ENCODE results near the gene PCBD1. TPM values are rescaled to one million over a fixed set of nuclear protein-coding genes. Genes with fewer than 3 reads are reported as not detected.

Gene PCBD1
- total RNA-seq, 1 donor, result 23.7 TPM

- H3K4me3 ChIP-seq (ENCODE audit: low read depth, low read length), result no peak overlapping the region
- DNase-seq (ENCODE audit: low read depth), result no peak
- no peak for TF ChIP-seq CTCF (IDR thresholded peaks at IDR 0.05; ENCODE audit: insufficient read depth, low read length)
Observed at GRCh38 chr10:70853457-70853856, 34.9 kb downstream of the PCBD1 start.

- no peak for TF ChIP-seq CTCF (IDR thresholded peaks at IDR 0.05; ENCODE audit: insufficient read depth, low read length)
- H3K4me3 ChIP-seq (ENCODE audit: low read depth, low read length), result no peak overlapping the region
Observed at GRCh38 chr10:70853038-70853437, 35.3 kb downstream of the PCBD1 start.

GRCh38 chr10:70851597-70852475 is 36.5 kb downstream of the PCBD1 start:
- no peak for TF ChIP-seq CTCF (IDR thresholded peaks at IDR 0.05; ENCODE audit: insufficient read depth, low read length)
- DNase-seq (ENCODE audit: low read depth), result no peak
- no peak overlapping the region for H3K4me3 ChIP-seq (ENCODE audit: low read depth, low read length)

More at GRCh38 chr10:70853038-70853437, 35.3 kb downstream of the PCBD1 start:
- DNase-seq (ENCODE audit: low read depth), result no peak

GRCh38 chr10:70850097-70850496 is 38.3 kb downstream of the PCBD1 start:
- DNase-seq (ENCODE audit: low read depth), result peak; percentile 59
- no peak for TF ChIP-seq CTCF (IDR thresholded peaks at IDR 0.05; ENCODE audit: insufficient read depth, low read length)
- no peak overlapping the region for H3K4me3 ChIP-seq (ENCODE audit: low read depth, low read length)

GRCh38 chr10:70849582-70850016 is 38.8 kb downstream of the PCBD1 start:
- no peak for TF ChIP-seq CTCF (IDR thresholded peaks at IDR 0.05; ENCODE audit: insufficient read depth, low read length)
- H3K4me3 ChIP-seq (ENCODE audit: low read depth, low read length), result no peak overlapping the region
- peak; percentile 94 for DNase-seq (ENCODE audit: low read depth)

- DNase-seq (ENCODE audit: low read depth), result peak; percentile 49
- TF ChIP-seq CTCF (IDR thresholded peaks at IDR 0.05; ENCODE audit: insufficient read depth, low read length), result no peak
- no peak overlapping the region for H3K4me3 ChIP-seq (ENCODE audit: low read depth, low read length)
Observed at GRCh38 chr10:70847659-70848360, 40.6 kb downstream of the PCBD1 start.

Measured in fibroblast of the aortic adventitia (primary cell).